GM18519 (cell line): Measurements from ENCODE around the gene TRNP1.

Experiments
- ATAC-seq: cut with Tn5 transposase; IDR thresholded peaks from one replicate; pipeline ENCODE4 v1.9.1; 2021; ENCODE audit warnings: mild to moderate bottlenecking, moderate library complexity; ENCODE audit not compliant: unreplicated experiment, low FRiP score

TRNP1 gene

DNA sequence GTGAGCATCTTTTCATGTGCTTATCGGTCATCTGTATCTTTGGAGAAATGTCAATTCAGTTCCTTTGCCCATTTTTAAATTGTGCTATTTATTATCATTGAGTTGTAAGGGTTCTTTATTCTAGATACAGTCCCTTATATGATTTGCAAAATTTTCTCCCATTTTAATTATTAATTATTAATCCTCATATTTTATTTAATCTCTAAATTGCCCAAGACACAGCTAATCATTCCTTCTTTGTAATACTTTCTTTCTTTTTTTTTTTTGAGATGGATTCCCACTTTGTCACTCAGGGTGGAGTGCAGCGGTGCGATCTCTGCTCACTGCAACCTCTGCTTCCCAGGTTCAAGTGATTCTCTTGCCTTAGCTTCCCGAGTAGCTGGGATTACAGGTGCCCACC, 32.2 kb downstream of the TRNP1 start:
- no peak for ATAC-seq

DNA sequence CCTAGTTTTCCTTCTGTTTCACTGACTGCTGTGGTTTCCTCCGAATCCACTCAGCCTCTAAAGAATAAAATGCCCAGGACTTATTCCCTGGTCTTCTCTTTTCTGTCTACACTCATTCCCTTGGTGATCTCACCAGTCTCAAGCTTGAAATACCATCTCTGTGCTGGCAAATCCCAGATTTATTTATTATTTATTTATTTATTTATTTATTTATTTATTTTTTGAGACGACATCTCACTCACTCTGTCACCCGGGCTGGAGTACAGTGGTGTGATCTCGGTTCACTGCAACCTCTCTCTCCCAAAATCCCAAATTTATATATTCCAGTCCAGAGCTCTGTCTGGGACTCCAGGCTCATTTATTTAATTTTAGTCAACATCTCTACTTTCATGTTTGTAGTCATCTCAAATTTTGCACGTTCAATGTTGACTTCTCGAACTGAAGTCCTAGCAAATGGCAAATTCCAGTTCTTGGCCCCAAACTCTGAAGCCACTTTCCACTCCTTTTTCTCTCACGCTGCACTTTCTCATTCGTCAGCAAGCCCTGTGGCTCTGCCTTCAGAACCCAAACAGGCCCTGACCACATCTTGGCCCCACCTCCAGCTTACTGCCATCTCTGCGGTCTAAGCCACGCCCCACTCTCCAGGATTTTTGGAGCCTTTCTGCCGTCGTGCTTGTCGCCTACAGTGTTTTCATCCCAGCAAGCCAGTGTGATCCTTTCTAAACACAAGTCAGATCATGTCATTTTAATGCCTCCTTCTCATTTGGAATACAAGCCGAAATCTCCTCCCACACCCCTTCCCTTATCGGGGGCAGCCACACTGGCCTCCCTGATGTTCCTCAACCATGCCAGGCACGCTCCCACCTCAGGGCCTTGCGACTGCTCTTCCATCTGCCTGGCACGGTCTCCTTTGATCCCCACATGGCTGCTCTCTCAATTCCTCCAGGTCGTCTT, 33.4 kb downstream of the TRNP1 start:
- ATAC-seq: no peak

DNA sequence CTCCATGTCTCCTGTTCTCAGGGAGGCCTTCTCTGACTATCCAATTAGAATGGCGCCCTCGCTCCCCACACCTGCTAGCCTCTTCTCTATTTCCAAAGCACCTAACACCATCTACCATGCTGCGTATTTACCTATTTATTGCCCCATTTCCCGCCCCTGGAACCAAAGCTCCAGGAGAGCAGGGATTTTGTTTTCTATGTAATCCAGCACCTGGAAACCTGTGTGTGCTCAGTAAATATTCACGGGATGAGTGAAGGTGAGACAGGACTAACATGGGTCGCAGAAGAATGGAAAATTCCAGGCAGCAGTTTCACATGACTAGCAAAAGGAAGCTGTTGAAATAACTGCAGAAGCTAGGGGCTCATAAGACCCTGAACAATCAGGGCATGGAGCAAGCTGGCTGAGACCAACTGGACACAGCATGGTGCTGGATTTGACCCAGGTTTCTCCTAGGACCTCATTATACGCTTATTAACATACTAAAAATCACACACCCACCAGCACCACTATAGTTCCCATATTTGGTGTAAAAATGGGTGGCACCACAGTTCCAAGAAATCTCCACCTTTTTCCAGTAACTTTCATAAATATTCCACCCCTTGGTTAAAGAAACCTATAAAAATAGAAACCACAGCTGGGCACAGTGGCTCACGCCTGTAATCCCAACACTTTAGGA, 34.2 kb downstream of the TRNP1 start:
- ATAC-seq: no peak

DNA sequence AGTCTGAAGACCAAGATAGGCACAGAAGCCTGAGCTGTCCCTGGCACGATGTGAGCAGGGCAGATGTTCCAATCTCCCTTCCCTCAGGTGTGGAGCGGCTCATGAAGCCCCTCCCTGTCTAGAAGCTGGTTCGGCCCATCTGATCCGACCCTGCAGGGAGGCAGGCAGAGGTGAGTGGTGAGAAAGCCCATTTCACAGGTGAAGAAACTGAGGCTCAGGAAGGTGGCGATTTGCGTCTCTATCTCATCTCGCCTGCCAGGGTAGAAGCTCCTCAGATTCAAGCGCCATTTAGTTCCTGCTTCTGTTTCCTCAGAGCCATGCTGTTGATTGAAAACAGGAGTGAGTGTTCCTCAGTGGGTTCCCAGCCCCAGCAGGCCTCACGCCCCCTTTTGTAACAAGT, 36.0 kb downstream of the TRNP1 start:
- ATAC-seq: no peak

DNA sequence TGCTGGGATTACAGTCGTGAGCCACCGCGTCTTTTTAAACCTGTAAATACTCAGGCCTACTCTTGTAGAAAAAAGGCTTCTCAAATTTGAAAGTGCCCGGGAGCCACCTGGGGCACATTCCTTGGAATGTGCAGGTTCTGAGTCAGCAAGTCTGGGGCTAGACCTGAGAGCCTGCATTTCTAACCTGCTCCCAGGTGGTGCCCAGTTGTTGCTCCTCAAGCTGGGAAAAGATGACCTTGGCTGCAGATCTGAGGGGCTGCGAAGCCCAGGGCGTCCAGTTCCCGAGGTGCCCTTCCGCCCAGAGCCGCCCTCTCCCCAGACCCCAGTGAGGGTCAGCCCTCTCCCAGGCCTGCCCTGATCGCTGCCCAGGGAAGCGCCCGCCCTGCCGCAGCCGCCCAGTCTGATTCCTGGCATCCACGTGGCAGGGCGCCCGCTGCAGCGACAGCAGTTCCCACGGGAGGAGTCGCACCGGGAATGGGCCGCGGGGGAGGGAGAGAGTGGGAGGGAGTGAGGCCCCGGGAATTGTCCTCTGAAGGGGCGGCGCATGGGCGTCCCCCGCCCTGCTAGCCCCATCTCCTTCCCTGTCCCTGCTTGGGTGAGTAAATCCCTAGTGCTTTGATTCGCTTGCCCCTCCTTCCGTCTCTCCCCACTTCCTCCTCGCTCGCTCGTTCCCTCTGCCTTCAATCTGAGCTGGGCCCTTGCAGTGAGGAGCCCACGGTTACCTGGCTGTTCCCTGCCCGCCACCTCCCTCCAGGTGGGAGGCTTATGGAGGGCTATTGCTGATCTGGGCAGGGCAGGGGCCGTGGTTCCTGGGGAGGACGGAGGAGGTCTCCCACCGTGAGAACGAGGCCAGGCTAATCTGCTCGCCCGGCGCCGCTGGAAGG, 38.0 kb downstream of the TRNP1 start:
- no peak for ATAC-seq

DNA sequence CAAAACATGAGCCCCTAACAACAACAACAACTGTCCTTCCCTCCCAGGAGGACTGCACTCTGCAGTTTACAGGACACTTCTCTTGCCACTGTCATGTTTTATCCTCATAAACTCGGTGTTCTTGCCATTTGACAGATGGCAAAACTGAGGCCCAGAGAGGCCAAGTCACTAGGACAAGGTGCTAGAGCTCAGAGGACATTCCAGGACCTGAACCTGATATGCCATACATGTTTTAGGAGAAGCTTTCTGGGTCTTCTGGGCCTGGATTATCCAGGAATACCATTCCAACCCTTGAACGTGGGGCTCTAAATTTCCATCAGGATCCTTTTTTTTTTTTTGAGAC, 38.6 kb downstream of the TRNP1 start:
- no peak for ATAC-seq

DNA sequence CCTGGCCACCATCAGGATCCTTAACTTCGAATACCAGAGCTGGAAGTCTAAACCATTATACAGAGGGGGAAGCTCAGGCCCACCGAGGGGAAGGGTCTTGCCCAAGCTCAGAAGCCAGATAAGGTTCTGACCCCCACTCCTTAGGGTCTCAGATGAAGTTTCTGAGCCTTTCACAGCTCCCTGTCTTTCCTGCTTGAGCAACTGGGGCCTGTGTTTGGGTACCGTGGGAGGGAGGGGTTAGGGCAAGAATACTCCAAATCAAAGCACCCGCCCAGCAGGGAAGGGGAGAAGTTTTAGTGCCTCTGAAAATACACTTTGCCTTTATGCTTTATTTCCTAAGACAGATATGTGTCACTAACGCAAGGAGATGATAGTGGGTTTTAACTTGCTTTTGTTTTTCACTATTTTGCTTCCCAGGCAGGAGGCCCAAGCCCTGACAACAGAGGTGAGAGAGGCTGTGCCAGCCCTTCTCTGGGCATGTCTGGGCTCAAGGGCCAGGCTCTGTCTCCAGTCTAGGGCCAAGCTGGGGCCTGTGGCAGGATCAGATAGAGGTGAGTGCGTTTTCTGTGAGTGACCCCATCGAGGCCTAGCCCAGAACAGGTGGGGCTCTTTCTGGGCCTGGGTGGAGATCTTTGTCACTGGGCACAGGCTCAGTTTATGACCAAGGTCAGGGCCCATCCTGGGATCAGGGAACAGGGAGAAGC, 39.7 kb downstream of the TRNP1 start:
- ATAC-seq: no peak

DNA sequence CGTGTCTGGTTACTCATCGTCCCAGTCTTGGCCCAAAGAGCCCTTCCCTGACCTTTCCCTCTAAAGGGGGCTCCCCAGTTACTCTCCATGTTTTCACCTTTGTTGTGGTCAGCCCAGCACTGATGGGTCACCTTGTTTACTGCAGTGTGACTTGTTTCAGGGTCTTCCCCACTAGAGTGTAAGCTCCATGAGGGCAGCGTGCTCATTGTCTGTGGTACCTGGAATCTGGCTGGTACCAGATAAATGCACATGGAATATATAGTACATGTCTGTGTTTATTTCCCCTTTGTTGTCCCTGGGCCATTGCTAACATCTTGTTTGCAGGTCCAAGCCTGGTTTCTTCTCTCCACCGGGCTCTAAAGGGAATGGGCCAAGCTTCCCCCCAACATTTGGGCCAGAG, 41.9 kb downstream of the TRNP1 start:
- no peak for ATAC-seq

DNA sequence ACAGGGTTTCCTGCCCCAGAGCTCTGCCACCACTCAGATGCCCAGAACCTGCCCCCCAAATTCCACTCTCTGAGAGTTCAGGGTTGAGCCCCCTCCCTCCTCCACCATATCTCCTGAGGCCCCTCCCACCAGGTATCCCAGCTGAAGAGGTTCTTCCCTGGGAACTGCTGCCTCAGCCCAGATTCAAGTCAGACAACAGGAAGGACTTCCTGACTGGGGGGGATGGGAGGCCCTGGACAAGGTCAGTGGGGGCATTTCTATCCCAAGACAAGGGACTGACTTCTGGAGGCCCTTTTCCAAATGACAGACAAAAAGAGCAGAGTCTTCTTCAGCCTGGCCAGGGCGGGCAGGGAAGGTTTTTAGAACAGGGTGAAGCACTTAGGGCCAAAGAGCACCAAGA, 43.2 kb downstream of the TRNP1 start:
- no peak for ATAC-seq

DNA sequence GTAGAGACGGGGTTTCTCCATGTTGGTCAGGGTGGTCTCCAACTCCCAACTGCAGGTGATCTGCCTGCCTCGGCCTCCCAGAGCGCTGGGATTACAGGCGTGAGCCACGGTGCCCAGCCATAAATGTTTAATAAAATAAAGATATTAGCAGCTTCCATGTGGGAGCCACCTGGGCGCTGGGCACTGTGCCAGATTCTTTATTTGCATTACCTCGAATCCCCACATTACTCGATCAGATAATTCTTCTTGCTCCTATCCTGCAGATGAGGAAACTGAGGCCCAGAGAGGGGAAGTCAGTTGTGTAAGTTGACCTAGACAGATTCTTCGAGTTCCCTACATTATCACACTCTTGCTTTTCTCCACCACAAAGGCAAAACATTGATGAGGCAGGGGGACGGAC, 44.0 kb downstream of the TRNP1 start:
- no peak for ATAC-seq

DNA sequence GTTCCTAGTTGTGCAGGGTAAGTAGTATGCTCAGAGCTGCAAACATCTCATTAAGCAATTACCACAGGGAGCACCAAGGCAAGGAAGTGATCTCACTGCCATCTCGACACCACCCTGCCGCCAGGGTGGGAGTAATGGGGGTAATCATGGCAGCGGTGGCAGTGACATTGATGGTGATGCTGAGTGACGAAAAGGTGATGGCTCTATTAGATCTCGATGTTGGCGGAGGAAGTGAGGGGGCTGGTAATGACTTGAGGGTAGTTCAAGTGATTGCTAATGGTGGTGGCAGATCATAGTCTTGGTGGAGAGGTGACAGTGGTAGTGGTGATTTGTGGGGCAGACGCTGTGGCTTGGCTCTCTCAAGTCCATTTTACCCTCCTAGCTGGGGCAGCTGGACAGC, 44.5 kb downstream of the TRNP1 start:
- ATAC-seq: no peak

DNA sequence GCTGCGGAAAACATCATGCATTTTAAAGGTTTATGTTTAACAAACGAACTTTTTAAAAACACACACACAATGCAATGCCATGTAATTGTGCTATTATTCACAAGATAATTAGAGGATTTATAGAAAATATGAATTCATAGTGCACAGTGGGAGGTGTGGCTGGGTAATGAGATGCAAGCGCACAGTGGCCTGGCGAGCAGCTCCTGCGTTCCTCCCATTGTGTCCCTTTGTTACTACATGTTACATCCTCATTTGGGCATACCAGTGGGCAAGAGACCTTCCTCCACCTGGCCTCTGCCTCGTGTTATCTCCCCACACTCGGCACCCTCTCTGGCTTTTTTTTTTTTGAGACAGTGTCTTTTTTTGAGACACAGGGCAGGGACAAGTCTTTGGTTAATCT, 49.2 kb downstream of the TRNP1 start:
- ATAC-seq: no peak

DNA sequence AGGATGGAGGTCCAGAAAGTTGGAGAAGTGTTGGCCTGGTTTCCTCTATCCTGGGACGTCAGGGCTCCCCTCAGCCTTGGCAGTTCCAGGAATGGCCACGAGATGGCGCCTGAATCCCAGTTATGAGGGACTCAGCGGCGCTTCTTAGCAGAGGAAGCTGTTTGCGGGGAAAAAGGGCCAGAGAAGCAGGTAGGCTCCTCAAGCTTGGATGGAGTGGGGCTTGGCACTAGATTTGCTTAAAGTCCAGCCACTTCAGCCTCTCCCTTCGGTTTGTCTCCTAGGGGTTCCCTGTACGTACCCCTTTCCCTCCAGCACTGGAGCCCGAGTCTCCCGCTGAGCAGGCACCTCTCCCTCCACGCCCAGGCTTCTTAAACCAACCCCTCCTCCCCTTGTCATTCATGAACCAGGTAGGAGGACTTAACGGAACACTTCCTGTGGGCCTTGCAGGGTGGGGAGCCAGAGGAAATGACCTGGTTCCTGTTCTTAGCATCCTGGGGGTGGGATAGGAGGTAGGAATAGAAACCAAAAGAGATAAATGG, 51.2 kb downstream of the TRNP1 start:
- ATAC-seq: no peak

DNA sequence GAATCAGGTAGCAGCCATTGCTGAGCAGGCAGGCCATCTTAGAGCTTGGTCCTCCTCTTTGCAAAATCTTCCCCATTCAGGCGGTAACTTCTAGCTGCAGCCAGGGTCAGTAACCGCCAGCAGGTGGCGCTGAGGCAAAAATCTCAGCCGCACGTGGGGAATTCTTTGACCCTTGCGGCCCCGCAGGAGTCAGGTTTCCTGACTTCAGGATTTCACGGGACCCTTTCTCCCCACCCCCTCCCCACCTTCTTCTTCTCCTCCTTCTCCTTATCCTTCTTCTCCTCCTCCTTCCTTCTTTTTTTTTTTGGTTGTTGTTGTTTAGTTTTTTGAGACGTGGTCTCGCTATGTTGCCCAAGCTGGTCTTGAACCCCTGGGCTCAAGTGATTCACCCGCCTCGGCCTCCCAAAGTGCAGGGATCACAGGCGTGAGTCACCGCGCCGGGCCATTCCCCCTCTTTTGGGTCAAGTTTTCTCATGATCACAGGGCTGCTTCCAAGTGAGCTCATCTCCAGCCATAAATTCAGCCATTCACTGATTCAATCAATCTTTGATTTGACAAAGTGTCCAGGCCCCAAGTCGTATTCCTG, 52.6 kb downstream of the TRNP1 start:
- ATAC-seq: no peak

DNA sequence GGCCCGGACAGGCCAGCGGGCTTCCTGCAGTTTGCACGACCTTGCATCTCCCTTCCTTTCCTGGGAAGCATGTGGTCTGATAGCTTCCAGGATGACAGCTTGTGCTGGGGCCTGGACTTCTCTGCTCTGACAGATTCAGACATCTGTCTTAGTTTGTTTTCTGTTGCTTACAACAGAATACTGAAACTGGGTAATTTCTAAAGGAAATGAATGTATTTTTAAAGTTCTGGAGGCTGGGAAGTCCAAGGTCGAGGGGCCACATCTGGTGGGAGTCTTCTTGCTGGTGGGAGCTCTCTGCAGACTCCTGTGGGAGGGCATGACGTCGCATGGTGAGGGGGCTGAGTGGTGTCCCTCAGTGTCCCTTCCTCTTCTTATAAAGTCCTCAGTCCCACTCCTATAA, 54.4 kb downstream of the TRNP1 start:
- ATAC-seq: no peak

DNA sequence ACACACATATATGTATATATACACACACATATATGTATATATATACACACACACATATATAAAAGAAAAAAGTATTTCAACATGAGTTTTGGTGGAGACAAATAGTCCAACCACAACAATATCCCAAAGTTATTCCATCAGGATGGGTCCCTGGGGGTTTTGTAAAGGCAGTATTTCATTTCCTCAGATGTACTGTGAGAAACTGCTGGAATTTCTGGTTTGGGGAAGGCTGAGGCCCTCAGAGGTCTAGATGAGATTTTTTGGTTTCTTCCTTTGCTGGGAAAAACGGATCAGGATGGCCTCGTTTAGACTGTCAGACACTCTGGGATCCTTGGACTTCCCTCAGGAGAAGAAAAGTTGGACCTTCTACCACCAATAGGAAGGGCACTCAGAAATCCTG, 55.6 kb downstream of the TRNP1 start:
- no peak for ATAC-seq

DNA sequence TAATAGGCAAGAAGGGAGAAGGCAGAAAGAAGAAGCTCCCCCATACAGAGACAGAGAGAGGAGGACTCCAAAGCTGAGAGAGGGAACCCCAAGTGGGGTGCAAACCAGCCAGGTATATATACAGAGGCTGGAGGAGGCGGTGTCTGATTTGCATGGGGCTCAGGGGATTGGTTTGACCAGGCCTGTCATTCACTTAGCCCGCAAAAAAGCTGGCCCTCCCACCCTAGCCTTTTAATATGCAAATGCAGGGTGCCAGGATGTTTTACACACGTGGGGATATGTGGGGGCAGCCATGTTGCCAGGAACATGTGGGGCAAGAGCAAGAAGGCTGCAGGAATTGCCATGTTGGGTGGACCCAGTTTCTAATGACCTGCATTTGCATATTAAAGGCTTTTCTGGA, 56.1 kb downstream of the TRNP1 start:
- no peak for ATAC-seq
